GM08714 (cell line): ENCODE results near the gene TCF12.

Experiments used
- H3K4me3 ChIP-seq: fragments of 200-500 bp; sonication (Bioruptor generic); 2 replicates; pipeline ENCODE4 v1.5.1; 2014; ENCODE audit warnings: mild to moderate bottlenecking, low read length, inconsistent platforms
- ZNF274 ChIP-seq: IDR thresholded peaks from 2 replicates; pipeline ENCODE4 v1.6.1; 2012; ENCODE audit warnings: mild to moderate bottlenecking, low read depth, low read length

Gene TCF12

GRCh38 chr15:57183614-57184344 is 265.3 kb downstream of the TCF12 start:
- H3K4me3 ChIP-seq: no peak overlapping the region
- TF ChIP-seq ZNF274: no peak

DNA sequence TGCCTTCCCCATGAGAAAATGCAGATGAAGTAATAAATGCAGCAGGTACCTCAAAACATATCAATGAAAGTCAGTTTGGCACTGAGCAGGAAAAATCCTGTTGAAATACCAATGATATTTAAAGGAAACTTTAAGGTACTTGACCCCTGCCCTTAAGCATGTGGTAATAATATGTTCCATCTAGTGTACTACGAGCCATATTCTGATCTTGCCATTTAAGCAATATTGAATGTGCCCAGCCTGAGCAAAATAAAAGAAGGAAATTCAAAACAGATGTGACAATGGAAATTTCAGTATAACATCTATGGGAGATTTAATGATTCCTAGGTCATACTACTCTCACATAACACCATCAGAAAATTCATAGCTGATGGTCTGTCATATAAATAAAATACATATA is 266.1 kb downstream of the TCF12 start:
- H3K4me3 ChIP-seq: no peak overlapping the region
- TF ChIP-seq ZNF274: no peak

DNA sequence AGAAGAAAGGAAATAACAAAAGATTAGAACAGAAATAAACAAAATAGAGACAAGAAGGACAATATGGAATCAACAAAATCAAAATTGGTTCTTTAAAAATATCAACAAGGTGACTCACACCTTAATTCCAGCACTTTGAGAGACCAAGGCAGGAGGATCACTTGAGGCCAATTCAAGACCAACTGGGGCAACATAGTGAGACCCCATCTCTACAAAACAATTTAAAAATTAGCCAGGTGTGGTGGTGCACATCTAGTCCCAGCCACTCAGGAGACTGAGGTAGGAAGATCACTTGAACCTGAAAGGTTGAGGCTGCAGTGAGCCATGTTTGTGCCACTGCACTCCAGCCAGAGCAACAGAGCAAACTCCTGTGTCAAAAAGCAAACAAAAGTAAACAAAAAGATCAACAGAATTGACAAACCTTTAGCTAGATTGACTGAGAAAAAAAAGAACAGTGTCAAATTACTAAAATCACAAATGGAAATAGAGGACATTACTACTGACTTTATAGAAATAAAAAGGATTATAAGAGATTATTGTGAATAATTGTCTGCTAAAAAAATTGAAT is 267.1 kb downstream of the TCF12 start:
- no peak overlapping the region for H3K4me3 ChIP-seq
- TF ChIP-seq ZNF274: no peak

GRCh38 chr15:57189466-57189865 is 271.0 kb downstream of the TCF12 start:
- no peak for TF ChIP-seq ZNF274
- H3K4me3 ChIP-seq: no peak overlapping the region

DNA sequence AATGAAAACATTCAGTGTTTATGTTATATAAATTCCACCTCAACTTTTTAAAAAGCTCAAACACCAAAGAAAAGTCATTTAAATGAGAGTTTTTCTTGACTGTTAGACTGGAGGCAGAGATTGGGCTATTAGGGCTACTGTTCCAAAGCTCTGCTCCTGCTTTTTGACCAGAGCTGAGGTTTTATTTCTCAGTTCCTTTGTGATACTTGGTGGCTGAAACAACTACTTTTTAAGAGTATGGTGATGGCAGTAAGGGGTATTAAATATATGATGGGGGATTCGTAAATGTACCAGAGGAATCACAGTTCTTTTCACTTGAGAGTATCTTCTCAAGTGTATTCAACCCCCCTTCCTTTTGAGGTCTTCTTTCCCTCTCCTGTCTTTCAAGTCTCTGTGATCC is 271.8 kb downstream of the TCF12 start:
- TF ChIP-seq ZNF274: no peak
- H3K4me3 ChIP-seq: no peak overlapping the region

GRCh38 chr15:57193161-57193560 is 274.7 kb downstream of the TCF12 start:
- H3K4me3 ChIP-seq: no peak overlapping the region
- TF ChIP-seq ZNF274: no peak

- H3K4me3 ChIP-seq: no peak overlapping the region
- TF ChIP-seq ZNF274: no peak
Observed at GRCh38 chr15:57195326-57195725, 276.9 kb downstream of the TCF12 start.

DNA sequence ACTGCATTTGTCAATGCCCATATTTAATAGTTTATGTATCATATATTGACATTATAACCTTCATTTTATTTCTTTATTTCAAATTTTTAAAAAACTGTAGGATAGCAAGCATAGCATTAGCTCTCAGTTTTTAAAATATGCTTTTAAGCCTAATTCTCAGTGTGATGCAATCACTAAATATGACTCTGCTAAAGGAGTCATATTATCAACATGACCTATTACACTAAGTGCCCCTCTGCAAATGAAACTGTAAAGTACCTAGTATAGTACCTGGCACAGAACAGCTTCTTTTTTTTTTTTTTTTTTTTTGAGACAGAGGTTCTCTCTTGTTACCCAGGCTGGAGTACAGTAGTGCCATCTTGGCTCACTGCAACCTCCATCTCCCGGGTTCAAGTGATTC is 278.4 kb downstream of the TCF12 start:
- TF ChIP-seq ZNF274: no peak
- no peak overlapping the region for H3K4me3 ChIP-seq

DNA sequence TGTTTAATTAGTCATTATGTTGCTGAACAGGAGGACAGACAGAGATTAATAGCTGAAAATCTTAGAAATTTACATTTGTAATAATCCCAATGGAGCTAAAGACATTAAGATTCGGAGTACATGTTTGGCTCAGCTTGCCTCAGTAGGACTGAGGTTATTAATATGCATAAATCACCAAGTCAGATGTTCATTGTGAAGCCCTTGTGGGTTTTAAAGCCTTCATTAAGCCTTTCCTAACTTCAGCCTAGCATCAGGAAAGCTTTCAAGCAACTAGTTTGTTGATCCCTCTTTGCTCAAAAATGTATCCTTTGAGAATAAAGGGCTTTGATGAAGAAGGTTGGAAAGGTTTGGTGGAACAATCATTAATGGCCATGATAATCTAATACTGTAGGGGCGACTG is 279.7 kb downstream of the TCF12 start:
- no peak overlapping the region for H3K4me3 ChIP-seq
- TF ChIP-seq ZNF274: no peak

GRCh38 chr15:57198654-57199291 is 280.3 kb downstream of the TCF12 start:
- no peak overlapping the region for H3K4me3 ChIP-seq
- no peak for TF ChIP-seq ZNF274

DNA sequence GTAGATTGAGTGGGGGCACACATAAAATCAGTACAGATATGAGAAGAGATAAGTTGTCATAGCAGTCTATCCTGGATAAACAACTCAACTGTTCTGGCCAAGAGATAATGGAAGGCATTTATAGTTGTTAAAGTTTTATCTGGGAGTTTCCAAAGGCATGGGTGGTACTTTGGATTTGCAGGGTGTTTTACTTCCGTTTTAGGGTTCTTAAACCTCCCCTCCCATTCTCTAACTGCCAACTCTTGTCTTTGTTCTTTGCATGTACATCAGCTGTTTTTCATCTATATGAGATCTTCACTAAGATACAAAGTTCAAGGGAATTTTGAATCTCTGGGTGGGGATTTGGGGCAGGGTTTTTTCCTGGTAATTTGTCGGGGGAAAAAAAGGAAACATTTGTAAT is 283.1 kb downstream of the TCF12 start:
- TF ChIP-seq ZNF274: no peak

GRCh38 chr15:57203906-57204305 is 285.5 kb downstream of the TCF12 start:
- no peak overlapping the region for H3K4me3 ChIP-seq
- TF ChIP-seq ZNF274: no peak

More for the DNA sequence above, 283.1 kb downstream of the TCF12 start:
- no peak overlapping the region for H3K4me3 ChIP-seq

- TF ChIP-seq ZNF274: no peak
- no peak overlapping the region for H3K4me3 ChIP-seq
Observed at GRCh38 chr15:57205027-57205855, 286.8 kb downstream of the TCF12 start.

DNA sequence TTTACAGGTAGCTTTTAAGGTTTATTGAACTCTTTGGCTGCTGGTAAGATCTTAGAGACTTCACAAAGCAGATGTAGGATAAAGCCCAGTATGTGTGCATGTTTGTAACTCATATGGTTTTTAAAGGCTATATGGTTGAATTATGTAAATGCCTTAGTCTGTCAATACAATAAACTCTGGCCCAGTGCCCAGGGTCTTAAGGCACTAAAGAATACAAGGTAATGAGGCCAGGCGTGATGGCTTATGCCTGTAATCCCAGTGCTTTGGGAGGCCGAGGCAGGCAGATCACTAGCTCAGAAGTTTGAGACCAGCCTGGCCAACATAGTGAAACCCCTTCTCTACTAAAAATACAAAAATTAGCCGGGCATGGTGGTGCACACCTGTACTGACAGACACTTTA is 287.6 kb downstream of the TCF12 start:
- no peak for TF ChIP-seq ZNF274
- H3K4me3 ChIP-seq: no peak overlapping the region
